ENCODE data around the gene LTBP1.

GRCh38 chr2:33262097-33262496, 315.3 kb downstream of the LTBP1 start:
- TF ChIP-seq TBL1XR1 (IDR thresholded peaks at IDR 0.05; ENCODE audit: low read depth, low read length) (no peak), CTCF (IDR thresholded peaks at IDR 0.05 in 2 of 3, conservative IDR thresholded peaks at IDR 0.05 in 1 of 3; ENCODE audit: control insufficient read depth in 2 of 3, extremely low read depth in 1 of 3, insufficient read depth in 1 of 3, low read depth in 3 of 3, low read length in 3 of 3) (no peak), JUND (IDR thresholded peaks at IDR 0.05; ENCODE audit: low read depth, low read length) (no peak), MXI1 (IDR thresholded peaks at IDR 0.05; ENCODE audit: low read depth, low read length) (no peak), NFIC (IDR thresholded peaks at IDR 0.05; ENCODE audit: low read depth, low read length) (no peak), POLR2A (IDR thresholded peaks at IDR 0.05; ENCODE audit: low read depth, low read length) (no peak), ATF7 (IDR thresholded peaks at IDR 0.05; ENCODE audit: low read depth) (no peak), HDAC6 (IDR thresholded peaks at IDR 0.05; ENCODE audit: unreplicated experiment) (no peak), IKZF1 (conservative IDR thresholded peaks at IDR 0.05) (no peak), KDM1A (IDR thresholded peaks at IDR 0.05; ENCODE audit: borderline replicate concordance) (no peak)
- TF ChIP-seq, protein P1, sequence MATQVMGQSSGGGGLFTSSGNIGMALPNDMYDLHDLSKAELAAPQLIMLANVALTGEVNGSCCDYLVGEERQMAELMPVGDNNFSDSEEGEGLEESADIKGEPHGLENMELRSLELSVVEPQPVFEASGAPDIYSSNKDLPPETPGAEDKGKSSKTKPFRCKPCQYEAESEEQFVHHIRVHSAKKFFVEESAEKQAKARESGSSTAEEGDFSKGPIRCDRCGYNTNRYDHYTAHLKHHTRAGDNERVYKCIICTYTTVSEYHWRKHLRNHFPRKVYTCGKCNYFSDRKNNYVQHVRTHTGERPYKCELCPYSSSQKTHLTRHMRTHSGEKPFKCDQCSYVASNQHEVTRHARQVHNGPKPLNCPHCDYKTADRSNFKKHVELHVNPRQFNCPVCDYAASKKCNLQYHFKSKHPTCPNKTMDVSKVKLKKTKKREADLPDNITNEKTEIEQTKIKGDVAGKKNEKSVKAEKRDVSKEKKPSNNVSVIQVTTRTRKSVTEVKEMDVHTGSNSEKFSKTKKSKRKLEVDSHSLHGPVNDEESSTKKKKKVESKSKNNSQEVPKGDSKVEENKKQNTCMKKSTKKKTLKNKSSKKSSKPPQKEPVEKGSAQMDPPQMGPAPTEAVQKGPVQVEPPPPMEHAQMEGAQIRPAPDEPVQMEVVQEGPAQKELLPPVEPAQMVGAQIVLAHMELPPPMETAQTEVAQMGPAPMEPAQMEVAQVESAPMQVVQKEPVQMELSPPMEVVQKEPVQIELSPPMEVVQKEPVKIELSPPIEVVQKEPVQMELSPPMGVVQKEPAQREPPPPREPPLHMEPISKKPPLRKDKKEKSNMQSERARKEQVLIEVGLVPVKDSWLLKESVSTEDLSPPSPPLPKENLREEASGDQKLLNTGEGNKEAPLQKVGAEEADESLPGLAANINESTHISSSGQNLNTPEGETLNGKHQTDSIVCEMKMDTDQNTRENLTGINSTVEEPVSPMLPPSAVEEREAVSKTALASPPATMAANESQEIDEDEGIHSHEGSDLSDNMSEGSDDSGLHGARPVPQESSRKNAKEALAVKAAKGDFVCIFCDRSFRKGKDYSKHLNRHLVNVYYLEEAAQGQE (IDR thresholded peaks at IDR 0.05; ENCODE audit: low read depth, low read length), result no peak
- TF ChIP-seq, protein P2, sequence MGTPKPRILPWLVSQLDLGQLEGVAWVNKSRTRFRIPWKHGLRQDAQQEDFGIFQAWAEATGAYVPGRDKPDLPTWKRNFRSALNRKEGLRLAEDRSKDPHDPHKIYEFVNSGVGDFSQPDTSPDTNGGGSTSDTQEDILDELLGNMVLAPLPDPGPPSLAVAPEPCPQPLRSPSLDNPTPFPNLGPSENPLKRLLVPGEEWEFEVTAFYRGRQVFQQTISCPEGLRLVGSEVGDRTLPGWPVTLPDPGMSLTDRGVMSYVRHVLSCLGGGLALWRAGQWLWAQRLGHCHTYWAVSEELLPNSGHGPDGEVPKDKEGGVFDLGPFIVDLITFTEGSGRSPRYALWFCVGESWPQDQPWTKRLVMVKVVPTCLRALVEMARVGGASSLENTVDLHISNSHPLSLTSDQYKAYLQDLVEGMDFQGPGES (IDR thresholded peaks at IDR 0.05), result no peak

All from GM12878 (cell line).